Body of pancreas (tissue), 4 donors: ENCODE results near the gene PRPSAP1.
A peak's percentile ranks its signal among the peaks of the same experiment; 100 is the strongest.

ENCODE experiments used
- POLR2A ChIP-seq, 3 donors: fragments of 450-650 bp; IDR thresholded peaks; one replicate each; pipeline ENCODE4 v1.6.1; 2016; ENCODE audit warnings: antibody characterized with exemption in 3 of 3, mild to moderate bottlenecking in 2 of 3
- TF ChIP-seq, protein P1 (sequence below), 7 experiments: fragments of 450-650 bp in 4 of 7; fragments of 200-600 bp in 3 of 7; sonication (generic) in 3 of 7; IDR thresholded peaks; one replicate each; pipeline ENCODE4 v1.5.1; 2016 to 2019; ENCODE audit warnings: antibody characterized with exemption in 7 of 7

DNA sequence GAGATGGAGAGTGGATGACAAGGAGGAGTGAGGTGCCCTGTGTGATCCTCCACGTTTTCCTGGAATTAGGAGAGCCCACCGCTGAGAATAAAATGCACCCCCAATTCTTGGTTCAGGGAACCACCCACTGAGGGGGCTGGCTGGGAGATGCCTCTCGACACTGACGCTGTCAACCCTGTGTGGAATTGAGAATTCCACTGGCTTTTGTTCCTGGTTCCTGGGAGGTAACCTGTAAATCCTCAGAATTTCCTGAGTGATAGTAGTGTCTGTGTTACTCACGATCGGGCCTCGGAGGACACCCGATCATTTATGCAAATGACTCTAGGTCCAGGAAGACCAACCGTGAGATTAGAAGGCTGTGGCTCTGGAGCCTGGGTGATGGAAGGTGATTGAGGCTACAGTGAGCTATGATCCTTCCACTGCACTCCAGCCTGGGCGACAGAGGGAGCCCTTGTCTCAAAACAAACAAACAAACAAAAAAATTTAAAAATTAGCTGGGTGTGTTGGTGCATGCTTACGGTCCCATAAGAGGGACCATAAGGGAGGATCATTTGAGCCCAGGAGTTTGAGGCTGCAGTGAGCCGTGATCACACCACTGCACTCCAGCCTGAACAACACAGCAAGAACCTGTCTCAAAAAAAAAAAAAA, 11.7 kb upstream of the PRPSAP1 start:
- TF ChIP-seq, protein P1, sequence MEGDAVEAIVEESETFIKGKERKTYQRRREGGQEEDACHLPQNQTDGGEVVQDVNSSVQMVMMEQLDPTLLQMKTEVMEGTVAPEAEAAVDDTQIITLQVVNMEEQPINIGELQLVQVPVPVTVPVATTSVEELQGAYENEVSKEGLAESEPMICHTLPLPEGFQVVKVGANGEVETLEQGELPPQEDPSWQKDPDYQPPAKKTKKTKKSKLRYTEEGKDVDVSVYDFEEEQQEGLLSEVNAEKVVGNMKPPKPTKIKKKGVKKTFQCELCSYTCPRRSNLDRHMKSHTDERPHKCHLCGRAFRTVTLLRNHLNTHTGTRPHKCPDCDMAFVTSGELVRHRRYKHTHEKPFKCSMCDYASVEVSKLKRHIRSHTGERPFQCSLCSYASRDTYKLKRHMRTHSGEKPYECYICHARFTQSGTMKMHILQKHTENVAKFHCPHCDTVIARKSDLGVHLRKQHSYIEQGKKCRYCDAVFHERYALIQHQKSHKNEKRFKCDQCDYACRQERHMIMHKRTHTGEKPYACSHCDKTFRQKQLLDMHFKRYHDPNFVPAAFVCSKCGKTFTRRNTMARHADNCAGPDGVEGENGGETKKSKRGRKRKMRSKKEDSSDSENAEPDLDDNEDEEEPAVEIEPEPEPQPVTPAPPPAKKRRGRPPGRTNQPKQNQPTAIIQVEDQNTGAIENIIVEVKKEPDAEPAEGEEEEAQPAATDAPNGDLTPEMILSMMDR (IDR thresholded peaks at IDR 0.05) = peak in 3 of 7 experiments; percentile 14 to 27 (median 23)
- TF ChIP-seq POLR2A (IDR thresholded peaks at IDR 0.05) = no peak
